Lung microvascular endothelial cell (primary cell): ENCODE data around the gene CUX1. TPM values are rescaled to one million over a fixed set of nuclear protein-coding genes. Genes with fewer than 3 reads are reported as not detected.
"Not testable (repeated sequence)": the region's sequence is repeated elsewhere in the genome, so short reads cannot be mapped to it uniquely, and the experiment has no call there.

Experiments
- DNase-seq, 2 donors: peaks; one replicate each; pipeline versions ENCODE4 v3.0.0 to v3.0.0-alpha.2; 2010; ENCODE audit warnings: low read depth in 2 of 2
- total RNA-seq: library from RNA; depleted of rRNA; stranded (reverse); fragments of >200 nt; gene quantifications from 2 replicates; pipeline ENCODE4 v1.2.1, GENCODE V29; 2014

CUX1 gene
- total RNA-seq, 1 donor from 2014 or later = 22.8 TPM

- peak in 1 of 2 donors; percentile 20 for DNase-seq
These were observed 358.2 kb downstream of the CUX1 start for GRCh38 chr7:102175423-102176170.

- no peak for DNase-seq
These were observed 361.0 kb downstream of the CUX1 start for GRCh38 chr7:102178410-102178809.

- DNase-seq = no peak
These were observed 363.3 kb downstream of the CUX1 start for GRCh38 chr7:102180727-102181126.

GRCh38 chr7:102181517-102181916 is 364.1 kb downstream of the CUX1 start:
- DNase-seq = no peak

- no peak for DNase-seq
These were observed 364.6 kb downstream of the CUX1 start for GRCh38 chr7:102182016-102182415.

GRCh38 chr7:102183848-102184247 is 366.4 kb downstream of the CUX1 start:
- DNase-seq = not testable (repeated sequence)

GRCh38 chr7:102184303-102184702 is 366.9 kb downstream of the CUX1 start:
- DNase-seq = no peak

GRCh38 chr7:102185796-102186195 is 368.4 kb downstream of the CUX1 start:
- DNase-seq = no peak

GRCh38 chr7:102186306-102186705 is 368.9 kb downstream of the CUX1 start:
- DNase-seq = no peak

- DNase-seq = no peak
These were observed 371.3 kb downstream of the CUX1 start for GRCh38 chr7:102188746-102189145.

- no peak for DNase-seq
These were observed 372.3 kb downstream of the CUX1 start for GRCh38 chr7:102189756-102190155.

- DNase-seq = no peak
These were observed 373.4 kb downstream of the CUX1 start for GRCh38 chr7:102190776-102191350.

GRCh38 chr7:102191556-102192379 is 374.3 kb downstream of the CUX1 start:
- no peak for DNase-seq

GRCh38 chr7:102192790-102193189 is 375.4 kb downstream of the CUX1 start:
- no peak for DNase-seq

- peak in 1 of 2 donors; percentile 11 for DNase-seq
These were observed 376.4 kb downstream of the CUX1 start for GRCh38 chr7:102193806-102194205.

- DNase-seq = no peak
These were observed 377.9 kb downstream of the CUX1 start for GRCh38 chr7:102195361-102195760.

- DNase-seq = no peak
These were observed 378.6 kb downstream of the CUX1 start for GRCh38 chr7:102196028-102196427.

- DNase-seq = no peak
These were observed 379.7 kb downstream of the CUX1 start for GRCh38 chr7:102197161-102197560.

- no peak for DNase-seq
These were observed 380.2 kb downstream of the CUX1 start for GRCh38 chr7:102197599-102197998.

- no peak for DNase-seq
These were observed 381.1 kb downstream of the CUX1 start for GRCh38 chr7:102198417-102198956.

- DNase-seq = no peak
These were observed 384.1 kb downstream of the CUX1 start for GRCh38 chr7:102201576-102201975.

- DNase-seq = no peak
These were observed 385.1 kb downstream of the CUX1 start for GRCh38 chr7:102202556-102202955.
